NCI-H1694 (cell line): Measurements from ENCODE around the gene BNC2.

Experiments used
- DNase-seq: peaks from one replicate; lab custom pipeline; 2025; lab: John Stamatoyannopoulos, UW

Gene BNC2

DNA sequence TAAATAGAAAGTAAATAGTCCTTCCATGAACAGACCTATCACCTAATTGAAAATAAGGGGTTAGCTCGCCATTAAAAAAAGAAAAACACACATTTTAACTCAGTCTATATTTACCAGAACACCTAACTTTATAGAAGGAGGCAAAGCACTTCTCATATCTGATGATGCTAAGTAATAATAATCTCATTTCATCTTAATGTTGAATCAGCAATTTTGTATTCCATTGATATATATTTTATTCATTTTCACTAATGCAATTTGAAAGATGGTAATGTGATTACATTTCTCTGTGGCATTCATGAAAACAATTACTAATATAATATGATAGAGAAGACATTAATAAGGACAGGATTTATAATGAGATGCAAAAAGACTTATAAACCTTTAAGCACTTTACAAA, 276.7 kb downstream of the BNC2 start:
- no peak for DNase-seq

DNA sequence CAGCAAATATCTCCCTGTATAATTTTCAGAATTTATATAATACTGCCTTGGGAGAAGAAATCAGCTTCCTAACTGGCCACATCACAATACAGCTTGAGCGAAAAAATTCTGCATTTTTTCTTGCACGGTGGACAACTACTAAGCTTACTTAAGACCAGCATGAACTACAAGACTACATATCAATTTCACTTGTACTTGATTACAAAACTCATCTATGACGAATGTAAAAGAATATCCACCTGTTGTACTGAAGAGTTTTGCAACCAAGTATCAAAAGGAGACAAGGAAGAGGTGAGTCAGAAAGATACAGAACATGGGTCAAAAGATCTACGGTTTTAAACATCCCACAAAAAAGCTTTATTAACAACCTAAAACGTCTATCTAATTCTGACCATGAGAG, 279.4 kb downstream of the BNC2 start:
- no peak for DNase-seq

DNA sequence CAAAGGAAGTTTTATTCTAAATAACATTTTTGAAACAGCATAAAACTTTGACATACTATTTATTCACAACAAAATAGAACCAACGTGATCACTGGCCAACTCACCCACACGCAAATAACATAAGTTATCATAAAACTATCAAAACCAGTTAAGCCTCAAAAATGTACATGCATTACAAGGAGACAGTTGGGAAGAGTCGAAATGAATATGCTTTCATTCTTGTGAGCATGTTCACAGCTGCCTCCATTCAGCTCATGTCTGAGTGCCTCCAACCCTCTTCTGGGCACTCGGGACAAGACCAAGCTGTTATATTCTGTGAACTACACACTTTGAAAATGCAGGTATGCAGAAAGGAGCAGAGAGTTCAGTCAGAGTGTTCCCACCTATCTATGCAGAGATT, 284.9 kb downstream of the BNC2 start:
- no peak for DNase-seq

DNA sequence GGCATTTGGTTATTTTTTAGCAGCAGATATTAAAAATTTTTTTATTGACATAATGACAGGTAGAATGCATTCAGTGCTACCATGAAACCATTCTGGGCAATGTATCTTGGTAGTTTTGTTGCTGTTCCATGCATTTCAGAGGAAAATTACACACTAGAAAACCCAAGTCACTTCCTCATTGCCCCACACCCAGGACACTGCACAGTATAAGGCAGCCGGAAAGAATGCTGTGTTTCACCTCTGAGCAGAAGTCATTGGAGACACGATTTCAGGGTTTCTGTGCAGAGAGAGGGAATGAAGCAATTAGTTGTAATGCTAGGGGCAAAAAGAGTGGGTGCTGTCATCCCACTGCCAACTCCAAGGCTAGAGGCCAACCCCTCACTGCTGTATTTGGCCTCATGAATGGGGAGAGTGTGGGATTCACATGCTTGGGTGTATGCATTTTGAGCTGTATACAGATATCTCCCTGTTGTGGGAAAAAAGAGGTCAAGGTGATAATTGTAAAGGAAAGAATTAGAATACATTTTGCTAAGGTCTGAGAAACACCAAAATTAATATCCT, 290.5 kb downstream of the BNC2 start:
- no peak for DNase-seq

DNA sequence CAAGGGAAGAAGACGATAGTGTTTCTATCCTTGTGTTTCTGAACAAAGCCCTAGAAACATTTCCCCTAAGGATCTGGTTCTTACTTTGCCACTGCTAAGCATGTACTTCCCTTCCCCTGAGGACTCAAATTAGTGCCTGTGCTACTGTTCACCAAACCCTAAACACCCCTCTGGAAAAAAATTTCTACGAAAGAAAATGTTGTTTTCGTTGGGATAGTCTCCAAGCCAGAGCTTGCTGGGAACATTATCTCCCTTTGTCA, 294.6 kb downstream of the BNC2 start:
- DNase-seq, result no peak

DNA sequence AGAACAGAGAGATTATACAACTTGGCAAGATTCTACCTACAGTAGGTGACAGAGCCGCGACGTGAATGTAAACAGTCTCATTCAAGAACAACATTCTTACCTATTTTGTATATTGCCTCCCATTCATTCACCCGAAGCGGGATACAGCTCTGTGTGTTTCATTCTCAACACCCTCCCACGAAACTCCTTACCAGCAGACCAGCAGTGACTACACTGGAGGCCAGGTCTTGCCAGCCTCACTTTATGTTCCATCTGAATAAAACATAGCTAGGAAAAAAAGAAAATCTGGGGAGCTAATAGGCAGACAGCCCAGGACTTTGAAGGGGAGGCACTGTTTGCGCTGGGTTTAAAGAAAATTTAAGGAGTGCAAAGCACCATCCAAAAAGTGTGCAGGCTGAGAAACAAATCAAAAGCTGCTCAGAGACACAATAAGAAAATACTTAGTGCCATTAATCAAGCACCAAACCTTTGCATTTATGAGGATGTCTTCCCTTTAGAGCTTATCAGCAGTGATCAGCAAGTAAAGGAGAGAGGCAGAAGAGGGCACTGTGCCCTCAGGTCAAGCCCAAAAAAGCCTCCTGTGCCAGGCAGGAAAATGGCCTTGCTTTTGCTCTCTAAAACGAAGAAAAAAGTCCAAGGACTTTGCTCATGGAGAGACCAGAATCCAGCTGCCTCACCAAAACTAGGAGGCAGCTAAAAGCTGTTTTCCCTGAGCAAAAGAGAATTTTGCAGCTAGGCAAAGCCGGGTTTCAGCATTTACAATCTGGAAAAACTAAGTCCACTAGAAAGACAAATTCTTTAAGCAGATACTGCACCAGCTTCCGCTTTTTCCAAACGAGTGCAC, 295.1 kb downstream of the BNC2 start:
- DNase-seq, result no peak

DNA sequence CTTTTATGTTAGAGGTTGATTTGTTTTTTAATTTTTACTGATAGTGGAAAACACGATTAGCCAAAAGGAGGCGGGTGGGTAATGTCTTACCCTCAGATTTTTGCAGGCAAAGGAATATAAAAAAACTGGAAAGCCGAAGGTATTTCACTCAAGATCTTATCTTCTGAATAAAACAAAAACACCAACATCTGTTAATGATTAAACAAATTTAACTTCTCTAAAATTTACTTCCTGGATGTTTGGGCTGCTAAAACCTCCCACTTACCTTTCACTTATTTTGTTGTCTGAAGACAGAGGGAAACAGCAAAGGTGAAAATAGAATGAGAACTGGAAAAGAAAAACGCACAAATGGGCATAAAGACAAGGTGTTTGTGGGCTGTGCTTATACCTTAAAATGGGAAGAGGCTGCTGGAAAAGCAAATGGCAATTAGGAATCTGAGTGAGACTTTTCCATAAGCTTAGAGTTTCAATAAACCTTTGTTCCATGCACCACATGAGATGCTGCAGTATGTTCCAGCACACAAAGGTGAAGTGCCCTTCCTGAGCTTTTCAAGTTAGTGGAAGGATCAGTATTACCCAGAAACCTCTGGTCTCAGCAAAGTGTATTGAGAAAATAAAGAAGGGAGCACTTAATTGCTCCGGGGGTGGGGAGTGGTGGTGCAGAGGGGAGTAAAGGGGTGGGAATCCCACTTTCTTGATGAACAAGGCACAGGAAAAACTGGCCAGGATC, 298.3 kb downstream of the BNC2 start:
- no peak for DNase-seq

DNA sequence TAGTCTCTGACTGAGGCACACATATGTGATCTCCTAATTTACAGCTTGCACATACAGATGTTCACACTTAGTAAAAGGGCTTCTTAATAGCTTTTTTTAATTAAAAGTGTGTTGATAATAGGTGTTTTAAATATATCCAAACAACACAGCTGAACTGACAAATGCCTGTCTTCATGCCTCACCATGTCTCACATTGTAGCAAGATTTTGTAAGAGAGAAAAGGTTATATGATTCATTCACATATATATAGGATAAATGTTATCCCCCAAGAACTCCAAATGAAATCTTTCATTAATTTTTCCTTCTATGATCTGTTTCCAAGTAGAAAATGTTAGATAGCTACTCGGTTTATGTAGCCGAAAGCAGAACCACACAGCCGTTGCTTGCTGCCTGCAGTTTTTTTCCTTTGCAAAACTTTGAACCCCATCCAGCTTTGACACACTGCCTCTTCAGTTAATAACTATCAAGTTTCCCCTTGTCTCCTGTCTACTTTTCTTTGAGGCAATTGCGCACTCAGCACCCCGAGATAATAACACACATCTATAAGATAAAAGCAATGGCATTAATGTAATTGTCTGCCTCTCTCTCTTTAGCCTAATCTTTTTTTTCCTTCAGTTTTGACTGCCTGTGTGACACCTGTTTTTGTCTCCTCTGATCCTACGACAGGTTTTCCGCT, 299.2 kb downstream of the BNC2 start:
- DNase-seq, result no peak

DNA sequence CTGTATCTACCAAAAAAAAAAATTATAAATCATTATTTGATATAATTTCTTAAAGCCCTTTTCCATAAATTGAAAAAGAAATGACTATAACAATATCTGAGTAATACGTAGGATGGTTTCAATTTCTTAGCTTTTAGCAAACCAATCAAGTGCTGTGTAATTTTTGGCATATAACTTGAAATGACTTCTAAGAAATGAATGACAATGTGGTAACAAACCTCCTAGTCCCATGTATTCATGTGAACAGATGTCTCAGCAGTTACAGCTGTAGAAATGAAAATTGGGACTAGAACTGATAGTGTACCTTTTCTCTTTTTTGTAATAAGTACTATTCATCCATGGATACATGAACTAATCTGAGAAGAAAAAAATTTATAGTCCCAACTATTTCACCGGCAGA, 307.0 kb downstream of the BNC2 start:
- no peak for DNase-seq

DNA sequence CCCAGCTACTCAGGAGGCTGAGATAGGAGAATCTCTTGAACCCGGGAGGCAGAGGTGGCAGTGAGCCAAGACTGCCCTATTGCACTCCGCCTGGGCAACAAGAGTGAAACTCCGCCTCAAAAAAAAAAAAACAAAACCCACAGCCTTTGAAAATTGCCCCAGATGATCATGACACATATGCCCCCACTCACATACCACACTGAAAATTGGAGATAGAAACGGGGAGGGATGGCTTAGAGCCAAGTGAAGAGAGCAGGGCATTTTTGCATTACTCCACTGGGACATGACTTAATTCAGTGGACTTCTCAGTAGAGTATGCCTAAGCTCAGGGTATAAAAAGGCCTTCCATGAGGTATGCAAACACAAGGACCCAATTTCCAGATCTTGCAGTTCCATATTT, 309.3 kb downstream of the BNC2 start:
- DNase-seq, result no peak

DNA sequence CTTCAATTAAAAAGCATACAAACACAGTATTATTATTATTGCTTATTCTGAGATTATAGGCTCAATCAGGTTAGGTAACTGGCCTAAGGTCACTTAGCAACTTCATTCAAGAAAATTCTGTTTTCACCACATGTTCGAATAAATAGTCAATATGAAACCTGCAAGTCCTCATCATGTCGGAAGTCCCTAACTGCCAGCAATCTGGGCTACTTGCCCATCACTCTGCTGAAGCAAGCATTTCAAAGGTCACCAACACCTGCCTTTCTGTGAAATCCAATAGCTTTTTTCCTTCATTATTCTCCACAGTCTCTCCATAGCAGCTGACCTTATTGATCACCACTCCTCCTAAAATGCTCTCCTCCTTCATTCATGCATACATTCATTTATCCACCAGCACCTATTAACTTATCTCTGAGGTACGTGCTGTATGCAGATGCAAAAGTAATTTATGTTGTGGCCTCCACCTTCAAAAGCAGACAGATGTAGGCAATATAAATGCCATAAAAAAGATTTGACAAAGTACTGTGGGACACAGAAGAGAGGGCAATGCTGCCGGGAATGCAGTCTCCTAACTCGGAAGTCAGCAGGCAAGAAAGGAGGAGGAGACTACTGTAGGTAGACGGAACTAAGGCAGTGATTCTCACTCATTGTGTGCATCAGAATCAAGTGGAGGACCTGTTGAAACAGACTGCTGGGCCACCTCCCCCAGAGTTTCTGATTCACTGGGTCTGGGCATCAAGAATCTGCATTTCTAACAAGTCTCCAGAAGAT, 310.9 kb downstream of the BNC2 start:
- no peak for DNase-seq

DNA sequence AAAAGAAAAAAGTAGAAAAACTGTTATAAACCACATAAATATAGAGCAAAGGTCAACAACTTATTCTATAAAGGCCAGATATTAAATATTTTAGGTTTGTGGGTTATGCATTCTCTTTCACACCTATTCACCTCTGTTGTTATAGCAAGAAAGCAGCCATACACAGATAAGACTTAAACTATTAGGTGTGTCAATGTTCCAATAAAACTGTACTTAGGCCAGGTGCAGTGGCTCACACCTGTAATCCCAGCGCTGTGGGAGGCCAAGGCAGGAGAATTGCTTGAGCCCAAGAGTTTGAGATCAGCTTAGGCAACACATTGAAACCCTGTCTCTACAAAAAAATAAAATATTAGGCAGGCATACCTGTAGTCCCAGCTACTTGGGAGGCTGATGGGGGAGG, 314.7 kb downstream of the BNC2 start:
- no peak for DNase-seq

DNA sequence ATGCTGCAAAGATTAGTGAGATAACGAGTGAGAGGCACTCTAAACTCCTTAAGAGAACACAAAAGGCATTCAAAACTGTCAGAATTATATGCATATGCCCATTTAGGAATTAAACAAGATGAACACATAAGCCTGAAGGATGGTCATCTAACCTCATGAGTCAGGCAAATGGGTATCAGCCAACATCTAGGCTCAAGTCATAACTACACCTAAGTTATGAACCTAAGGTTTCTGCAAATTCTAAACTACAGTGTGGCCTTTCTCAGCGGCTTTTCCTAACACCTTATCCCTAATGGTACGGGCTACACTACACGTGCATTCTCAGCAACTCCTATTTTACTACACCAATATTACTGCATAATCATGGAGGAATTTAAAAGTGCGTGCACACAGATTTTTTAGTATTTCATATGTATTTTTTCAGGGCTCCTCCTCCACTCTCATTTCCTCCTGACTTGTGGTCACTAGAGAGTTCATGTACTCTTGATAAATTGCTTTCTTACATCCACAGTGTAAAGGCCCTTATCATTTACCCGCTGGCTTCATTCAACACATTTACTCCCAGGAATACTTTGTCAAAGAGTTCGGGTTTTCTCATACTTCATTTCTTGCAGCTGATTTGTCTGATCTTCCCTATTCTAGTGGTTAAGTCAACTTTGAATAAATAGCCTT, 316.5 kb downstream of the BNC2 start:
- DNase-seq, result no peak

DNA sequence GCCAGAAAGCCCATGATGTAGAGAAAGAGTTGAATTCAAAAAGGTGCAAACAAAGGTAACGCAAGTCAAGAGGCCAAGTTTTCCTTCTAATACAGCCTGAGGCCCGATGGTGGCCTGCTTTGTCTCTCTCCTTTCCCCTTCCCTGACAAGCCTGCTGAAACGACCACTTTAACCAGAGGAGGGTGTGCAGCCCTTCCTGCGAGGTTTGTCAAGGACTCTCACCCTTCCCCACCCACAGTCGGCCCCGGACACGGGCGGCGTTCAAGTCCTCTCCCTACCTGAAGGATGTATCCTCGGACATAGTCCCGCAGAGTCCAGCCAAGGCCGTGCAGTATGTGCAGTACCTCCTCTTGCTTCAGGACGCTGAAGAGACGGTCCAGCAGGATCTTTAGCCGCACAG, 318.2 kb downstream of the BNC2 start:
- DNase-seq, result no peak

DNA sequence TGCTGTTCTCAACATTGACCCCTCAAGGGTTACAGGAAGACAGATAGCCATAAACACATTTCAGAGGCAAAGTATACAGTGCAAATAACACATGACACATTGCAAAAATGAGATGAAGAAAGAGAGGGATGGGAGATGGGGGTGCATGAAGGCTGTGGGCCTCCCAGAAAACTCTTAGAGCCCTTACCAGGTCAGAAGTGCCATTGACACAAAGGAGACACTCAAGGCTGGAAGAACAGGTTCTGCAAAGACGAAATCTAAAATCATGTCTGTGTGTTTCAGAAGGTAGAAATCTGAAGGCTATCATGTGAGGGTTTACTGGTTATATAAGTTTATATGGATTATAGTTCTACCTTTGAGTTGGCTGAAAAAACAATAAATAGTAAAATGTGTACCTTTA, 318.8 kb downstream of the BNC2 start:
- DNase-seq, result no peak

DNA sequence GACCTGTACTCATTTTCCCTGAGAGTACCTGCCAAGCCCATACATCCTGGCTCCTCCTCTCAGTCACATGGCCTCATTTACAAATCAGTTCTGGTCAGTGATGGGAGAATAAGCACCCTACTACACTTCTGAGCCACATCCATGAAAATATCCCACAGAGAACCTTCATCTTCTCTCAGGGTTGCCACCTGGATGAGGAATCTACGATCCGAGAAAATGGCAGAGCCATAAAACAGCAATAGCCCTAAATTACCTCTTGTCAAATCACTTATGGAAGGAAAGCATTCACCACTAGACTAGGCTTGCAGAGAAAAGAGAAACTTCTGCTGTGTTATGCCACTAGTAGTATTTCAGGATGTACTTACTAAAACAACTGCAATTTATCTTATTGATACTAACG, 324.8 kb downstream of the BNC2 start:
- DNase-seq, result no peak

DNA sequence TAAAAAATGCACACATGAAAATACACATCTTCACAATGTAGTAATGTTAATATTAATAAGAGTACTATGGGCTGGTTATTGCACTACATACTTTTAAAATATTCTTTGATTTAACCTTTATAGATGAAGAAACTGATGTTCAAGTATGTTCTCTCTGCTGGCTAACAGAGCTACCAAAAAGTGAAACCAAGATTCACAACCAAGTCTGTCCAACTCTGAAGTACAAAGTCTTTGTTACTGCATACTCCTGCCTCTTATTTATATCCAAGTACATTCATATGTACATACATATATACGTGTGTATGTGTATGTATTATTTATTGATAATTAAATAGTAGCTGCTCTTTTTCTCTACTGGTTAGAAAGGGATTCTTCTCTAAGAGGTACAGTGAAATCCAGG, 325.6 kb downstream of the BNC2 start:
- DNase-seq, result no peak

DNA sequence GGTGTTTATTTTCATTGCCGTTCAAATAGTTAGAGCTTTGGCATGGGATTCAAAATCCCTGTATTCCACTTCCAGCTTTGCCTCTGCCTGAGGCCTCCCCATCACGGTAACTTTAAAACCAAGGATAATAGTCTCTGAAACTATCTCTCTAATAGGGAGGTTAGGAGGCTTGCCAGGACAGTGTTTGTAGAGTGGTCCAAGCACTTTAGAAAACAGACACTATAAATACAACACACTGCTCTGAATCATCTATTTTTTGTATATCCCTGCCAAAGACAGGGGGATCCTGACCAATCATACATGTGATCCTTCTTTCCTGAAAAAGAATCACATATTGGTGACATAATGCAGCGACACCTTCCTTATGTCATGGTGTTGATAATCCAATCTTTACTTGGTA, 326.8 kb downstream of the BNC2 start:
- DNase-seq, result no peak

DNA sequence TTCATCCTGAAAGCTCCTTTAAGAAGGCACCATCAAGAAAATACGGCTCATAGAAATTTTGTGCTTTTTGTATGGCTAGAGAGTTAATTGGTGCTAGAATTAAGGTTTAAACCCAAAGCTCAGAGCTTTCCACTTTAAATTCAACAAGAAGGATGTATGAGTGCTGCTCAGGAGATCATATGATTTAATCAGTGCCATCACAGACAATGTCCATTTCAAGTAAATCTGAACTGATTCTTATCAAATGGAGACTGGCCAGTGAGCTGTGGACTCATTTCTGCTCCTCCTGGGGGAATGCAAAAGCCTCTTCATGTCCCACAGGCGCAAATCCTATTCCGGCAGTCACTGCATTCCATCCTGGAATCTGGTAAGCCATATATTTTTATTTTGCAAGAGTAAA, 327.2 kb downstream of the BNC2 start:
- DNase-seq, result no peak

DNA sequence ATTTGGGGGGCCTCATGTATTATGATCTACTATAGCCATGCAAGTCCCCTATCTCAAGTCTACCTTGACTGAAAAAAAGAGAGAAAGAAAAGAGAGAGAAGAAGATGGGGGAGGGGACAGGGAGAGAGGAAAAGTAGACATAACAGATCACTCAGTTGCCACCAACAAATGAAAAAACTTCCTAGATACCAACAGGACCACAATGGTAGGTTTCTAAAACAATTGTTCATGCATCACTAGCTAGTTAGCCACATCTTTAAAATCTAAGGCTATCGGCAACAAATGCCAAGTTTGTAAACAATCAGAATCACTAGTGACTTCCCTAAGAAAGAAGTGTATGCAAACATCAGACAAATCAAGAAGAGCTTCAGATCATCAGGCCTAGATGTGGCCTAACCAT, 328.2 kb downstream of the BNC2 start:
- no peak for DNase-seq

DNA sequence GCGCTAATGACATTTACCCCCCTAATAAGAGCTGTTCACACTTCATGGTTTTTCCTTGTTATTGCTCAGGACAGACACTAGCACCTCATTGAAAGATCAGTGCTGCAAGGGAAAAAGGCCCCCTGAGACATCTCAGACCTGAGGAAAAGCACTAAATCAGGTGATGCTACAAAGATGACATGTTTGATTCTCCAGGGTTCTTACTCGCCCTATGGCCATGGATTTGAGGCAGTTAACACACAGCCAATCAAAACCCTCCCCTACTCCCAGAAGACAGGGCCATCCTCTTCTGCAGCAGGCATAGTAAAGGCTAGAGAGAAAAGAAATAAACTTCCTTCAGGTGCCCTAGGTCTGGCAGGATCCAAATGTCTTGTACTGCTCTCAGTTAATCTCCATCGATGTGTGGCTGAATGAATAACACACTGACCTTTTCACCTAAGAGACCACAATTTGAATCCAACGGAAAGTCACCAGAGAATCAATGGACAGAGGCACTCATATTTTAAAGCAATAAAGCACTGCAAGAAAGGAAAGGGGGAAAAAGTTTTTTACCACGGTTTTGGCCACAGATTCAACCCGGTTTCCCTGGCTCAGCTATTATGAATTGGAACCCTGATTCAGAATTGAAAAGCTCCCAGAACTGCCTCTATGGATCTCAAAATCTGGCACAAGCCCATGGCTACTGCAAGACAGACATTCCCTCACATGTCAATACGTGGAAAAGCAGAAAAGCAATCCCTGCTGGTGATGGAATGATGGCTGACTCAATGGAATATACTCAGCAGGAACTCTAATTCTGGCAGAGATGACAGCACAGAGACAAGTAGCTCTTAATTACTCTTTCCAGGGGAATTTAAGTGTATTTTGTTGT, 329.5 kb downstream of the BNC2 start:
- DNase-seq, result no peak
